HL-60 (cell line): ENCODE data around the gene ARHGAP33.

Source experiments
- CTCF ChIP-seq: IDR thresholded peaks from one replicate; pipeline ENCODE4 v1.5.1; 2011; ENCODE audit warnings: low read length, control low read depth, inconsistent platforms; ENCODE audit not compliant: insufficient read depth
- GABPA ChIP-seq: IDR thresholded peaks from 2 replicates; pipeline ENCODE4 v1.6.1; 2012; ENCODE audit warnings: low read depth
- POLR2AphosphoS5 ChIP-seq: IDR thresholded peaks from 2 replicates; pipeline ENCODE4 v1.6.1; 2012; ENCODE audit warnings: low read depth
- REST ChIP-seq: IDR thresholded peaks from 2 replicates; pipeline ENCODE4 v1.6.1; 2012; ENCODE audit warnings: low read depth; ENCODE audit not compliant: insufficient replicate concordance
- SPI1 ChIP-seq: IDR thresholded peaks from 2 replicates; pipeline ENCODE4 v1.6.1; 2012; ENCODE audit warnings: low read depth, mild to moderate bottlenecking, borderline replicate concordance

- TF ChIP-seq CTCF (no peak), REST (no peak), POLR2AphosphoS5 (no peak), SPI1 (no peak), GABPA (no peak)
These were observed 14.5 kb upstream of the ARHGAP33 start for GRCh38 chr19:35760711-35761349.
